GM21390 (cell line): ENCODE results near the gene QRFP.

Experiments used
- ATAC-seq: cut with Tn5 transposase; IDR thresholded peaks from one replicate; pipeline ENCODE4 v1.9.1; 2021; ENCODE audit not compliant: unreplicated experiment

QRFP gene

DNA sequence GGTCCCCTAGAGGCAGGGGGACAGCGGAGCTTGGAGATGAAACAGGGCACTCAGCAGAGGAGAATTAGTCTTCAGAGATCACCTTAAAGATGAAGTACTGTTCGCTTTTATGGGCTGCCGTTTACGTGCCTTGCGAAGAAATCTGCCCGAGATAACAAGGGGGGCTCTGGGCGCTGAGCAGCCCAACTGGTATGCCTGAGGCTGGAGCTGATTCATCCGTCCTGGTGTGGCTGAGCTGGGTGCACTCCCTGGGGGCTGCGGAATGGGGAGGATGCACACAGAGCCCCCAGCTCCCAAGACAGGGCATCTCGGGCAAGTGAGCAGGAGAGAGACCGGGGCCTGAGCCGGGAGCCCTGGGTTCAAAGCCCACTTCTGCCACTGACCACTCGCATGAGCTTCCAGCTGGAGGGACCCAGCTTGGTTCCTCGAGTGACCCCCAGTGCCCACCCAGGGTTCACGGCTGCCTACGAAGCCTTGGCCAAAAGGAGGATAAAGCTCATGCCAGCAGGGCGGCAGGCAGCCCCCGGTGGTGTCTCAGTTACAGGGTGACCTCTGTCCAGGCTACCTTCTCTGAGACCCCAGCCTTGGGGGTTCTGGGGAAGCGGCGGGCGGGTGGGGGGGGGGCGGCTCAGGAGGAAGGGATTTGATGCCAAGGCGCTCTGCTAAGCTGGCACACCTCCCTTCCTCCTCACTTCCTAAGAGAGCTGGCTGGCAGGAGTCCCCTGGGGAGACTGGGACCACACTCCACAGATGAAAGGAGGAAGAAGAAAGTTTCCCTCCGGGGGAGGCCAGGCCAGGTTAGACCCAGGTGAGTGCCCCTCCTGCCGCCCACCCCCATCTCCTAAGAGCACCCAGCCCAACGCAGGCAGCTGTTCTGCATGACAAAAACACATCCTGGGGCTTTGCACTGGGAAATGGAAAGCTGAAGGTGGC lies 36.8 kb upstream of the QRFP start:
- no peak for ATAC-seq

DNA sequence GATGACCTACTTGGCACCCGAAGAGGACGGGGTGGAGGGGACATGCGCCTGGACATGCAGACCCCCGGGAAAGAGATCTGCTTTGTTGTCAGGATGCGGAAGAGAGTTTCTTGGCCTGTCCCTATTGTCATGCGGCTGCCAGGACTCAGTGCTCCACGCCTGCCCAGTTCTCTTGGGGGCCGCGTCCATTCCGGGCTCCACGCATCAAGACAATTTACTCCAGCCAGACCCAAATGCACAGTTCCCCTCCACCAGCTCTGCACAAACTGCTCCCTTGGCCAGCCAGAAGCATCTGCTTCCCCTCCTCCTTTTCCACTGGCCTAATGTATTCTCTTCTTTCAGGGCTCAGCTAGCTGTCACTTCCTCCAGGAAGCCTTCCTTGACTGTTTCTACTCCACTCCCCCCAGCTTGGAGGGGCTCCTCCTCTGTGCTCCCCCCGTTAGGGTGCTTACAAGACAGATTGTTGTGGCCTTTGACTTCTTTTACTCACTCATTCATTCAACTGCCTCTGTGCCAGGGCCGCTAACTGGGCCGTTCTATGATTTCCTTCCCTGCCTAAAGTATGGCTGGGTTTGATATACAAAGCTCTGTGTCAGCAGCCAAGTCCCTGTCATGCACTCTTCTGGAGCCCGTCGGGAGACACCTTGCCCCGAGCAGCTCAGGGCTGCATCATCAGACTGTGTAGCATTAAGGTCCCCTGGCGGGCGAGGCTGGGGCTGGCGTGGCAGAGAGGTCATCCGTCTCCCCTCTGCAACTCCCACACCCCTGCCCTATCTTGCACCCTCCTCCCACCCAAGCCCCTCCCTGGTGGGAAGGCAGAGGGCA lies 35.9 kb upstream of the QRFP start:
- no peak for ATAC-seq

DNA sequence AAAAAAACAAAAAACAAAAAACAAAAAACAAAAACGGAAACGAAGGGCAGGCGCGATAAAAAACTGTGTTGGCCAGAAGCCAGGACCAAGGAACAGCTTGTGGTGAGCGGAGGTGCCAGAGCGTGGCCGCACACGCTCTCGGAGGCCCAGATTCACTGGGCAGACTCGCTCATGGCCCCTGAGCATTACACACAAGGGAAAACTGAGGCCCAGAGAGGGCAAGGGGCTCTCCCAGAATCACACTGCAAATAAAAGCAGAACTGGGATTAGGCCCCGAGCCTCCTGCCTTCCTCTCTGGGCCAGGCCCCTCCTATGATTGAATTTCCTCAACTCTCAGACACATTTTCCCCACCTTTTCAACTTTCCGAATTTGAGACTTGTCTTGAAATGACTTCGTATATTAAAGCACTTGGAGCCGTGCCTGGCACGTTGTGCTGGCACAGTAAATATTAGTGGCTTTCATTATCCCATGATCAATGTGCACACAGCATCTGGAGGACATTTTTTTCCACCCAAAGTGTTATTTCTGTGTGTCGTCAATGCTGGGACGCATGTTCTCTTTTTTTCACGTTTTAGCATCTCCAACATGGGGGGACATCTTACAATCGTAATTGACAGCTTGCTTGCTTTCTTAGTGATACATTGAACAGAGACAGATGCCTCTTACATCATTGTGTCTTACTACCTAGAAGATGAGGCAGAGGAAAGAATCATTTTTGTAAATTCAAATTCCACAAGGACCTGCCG lies 35.1 kb upstream of the QRFP start:
- ATAC-seq: peak; percentile 53

DNA sequence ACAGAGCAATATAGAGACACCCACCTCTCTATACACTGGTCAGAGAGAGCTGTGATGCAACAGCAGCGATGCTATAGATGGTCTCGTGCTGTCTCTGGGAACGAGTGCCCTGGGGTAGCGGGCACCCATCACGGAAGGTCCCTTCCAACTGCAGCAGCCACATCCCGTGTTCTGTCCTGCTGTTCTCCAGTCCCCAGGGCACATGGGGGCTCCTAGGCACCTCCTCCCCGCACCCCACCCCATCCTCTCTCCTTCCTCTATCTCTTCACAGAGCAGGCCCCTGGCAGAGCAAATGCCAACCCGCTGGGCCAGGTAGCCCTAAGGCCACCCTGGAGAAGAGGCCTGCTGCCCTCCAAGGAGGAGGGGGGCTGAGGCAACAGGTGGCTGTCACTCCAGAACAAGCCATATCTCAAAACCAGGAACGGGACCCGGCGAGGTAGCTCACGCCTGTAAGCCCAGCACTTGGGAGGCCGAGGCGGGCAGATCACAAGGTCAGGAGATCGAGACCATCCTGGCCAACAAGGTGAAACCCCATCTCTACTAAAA lies 34.3 kb upstream of the QRFP start:
- ATAC-seq: no peak

DNA sequence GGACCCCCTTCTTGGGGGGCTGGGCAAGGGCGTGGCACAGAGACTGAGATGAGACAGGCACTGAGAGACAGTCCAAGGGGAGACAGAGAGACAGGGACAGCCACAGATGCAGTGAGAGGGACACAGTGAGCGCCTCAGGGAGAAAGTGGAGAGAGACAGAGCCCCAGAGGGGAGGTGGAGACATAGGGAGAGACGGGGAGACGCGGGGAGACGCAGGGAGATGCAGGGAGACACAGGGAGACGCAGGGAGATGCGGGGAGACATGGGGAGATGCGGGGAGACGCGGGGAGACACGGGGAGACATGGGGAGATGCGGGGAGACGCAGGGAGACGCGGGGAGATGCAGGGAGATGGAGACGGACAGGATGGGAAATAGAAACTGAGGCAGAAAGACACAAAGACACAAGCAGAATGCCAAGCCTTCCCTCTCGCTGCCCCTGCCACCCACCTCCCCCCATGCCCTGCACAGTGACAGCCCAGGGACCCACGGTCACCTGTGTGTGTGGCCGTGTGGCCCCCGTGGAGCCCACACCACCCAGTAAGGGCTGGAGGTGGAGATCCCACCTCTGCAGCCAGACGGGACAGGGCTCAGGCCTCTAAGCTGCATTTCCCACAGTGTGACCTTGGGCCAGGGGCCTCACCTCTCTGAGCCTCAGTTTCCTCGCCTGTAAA lies 33.7 kb upstream of the QRFP start:
- no peak for ATAC-seq

DNA sequence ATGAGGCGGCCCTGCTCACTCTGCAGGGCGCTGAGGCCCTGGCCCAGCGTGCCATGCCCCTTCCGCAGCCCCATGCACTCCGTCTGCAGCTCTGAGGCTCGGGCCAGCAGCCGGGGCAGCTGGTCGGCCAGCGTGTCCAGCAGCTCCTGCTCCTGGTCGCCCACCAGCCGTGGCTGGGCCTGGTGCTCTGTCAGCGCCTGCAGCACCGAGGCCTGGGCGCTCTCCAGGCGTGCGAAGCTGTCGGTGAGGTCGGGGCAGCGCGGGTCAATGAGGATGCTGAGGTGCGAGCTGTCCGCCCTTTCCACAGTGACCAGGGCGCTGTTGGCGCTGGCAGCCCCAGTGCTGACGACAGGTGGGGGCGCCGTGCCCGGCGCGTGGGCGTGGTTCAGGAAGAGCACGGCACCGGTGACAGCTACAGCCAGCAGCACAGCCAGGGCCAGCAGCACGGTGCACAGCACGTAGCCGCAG lies 33.0 kb upstream of the QRFP start:
- no peak for ATAC-seq

DNA sequence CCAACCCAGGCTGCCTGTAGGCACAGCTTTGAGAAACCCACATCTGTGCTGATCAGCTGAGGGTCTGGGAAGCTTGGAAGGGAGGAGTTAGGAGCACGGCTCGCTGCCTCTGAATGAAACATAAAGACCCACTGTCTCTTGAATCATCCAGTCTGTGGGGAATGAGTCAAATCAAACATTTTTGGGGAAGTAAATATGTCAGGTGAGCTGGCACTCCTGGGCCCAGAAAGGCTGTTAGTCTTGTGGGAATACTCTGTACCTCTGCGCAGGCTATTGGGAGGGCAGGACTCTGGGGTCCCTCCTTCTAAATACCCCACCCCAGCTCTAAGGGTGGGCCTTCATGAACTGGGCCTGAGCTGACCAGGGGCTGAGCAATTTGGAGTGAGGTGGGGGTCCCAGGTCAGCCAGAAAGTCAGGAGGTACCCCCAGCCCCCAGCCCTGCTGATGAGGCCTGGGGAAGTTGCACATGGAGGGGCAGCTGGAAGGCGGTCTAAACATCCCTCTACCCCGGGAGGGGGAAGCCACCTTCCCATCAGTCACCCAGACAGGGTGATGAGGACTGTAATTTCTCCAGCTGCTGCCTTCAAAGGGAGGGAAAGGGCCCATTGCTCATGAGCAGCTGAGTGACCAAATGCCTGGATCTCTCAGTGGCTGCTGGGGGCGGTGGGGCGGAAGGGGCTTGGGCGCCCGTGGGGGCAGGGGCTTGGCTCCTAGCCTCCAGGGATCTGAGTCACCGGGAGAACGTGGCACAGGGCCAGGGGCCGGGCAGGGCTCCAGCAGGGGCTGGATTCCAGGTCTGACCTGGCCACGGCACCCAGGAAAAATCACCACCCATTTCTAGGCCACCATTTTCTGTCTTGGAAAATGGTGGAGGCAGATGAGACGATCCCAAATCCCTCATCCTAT lies 31.6 kb upstream of the QRFP start:
- peak; percentile 47 for ATAC-seq

DNA sequence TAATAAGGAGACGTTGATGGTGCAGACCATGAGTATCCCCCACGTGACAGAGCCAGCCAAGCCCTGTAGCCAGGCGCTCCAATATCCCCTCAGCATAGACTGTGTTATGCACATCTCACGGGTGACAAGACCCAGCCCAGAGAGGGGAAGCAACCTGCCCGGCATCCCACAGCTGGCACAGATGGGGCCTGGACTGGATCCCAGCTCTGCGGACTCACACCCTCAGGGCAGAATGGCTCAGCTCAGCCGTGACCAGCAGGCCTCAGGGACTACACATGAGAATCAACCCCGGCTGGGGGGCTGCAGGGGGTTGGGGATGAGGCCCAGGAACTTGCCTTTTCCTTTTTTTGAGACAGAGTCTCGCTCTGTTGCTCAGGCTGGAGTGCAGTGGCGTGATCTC lies 30.7 kb upstream of the QRFP start:
- ATAC-seq: no peak

DNA sequence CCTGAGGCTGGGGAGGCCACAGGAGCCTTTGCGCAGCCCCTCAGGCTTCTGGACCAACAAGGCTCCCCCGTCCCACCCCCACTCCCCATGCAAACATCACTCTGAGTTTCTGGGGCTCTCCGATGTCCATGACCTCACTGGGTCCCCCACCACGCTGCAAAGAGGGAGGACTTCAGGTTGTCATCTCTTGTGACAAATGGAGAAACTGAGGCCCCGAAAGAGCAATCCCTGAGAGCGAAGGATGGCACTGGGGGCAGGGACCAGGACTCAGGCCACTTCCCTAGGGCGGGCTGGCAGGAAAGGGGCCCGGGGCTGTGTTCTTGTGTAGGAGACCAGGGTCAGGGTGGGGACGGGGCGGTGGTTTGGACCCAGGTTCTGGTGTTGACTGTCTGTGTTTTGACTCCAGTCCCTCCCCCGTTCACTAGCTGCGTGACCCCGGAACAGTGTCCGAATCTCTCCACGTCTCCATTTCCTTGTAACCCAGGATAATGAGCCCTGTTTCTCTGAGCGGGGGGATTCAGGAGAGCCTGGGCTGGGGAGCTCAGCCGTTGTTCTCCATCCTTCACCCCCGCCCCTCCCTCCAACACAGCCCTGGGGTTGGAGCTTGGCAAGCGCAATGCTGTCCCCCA lies 28.6 kb upstream of the QRFP start:
- ATAC-seq: no peak

DNA sequence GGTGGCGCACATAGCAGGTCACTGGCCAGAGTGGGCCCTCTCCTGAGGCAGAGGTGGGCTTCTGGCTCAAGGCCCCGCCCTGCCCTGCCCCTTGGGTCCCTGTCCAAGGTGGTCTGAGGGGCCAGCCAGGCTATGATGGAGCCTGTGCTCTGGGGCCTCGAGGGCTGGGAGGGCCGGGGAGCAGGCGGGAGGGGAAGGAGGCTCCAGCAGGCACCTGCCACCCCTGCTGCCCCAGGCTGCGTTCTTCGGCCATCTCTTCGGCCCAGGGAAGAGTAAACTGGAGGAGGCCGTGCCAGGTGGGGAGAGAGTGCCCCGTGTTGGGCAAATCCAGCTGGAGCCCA lies 27.8 kb upstream of the QRFP start:
- no peak for ATAC-seq

DNA sequence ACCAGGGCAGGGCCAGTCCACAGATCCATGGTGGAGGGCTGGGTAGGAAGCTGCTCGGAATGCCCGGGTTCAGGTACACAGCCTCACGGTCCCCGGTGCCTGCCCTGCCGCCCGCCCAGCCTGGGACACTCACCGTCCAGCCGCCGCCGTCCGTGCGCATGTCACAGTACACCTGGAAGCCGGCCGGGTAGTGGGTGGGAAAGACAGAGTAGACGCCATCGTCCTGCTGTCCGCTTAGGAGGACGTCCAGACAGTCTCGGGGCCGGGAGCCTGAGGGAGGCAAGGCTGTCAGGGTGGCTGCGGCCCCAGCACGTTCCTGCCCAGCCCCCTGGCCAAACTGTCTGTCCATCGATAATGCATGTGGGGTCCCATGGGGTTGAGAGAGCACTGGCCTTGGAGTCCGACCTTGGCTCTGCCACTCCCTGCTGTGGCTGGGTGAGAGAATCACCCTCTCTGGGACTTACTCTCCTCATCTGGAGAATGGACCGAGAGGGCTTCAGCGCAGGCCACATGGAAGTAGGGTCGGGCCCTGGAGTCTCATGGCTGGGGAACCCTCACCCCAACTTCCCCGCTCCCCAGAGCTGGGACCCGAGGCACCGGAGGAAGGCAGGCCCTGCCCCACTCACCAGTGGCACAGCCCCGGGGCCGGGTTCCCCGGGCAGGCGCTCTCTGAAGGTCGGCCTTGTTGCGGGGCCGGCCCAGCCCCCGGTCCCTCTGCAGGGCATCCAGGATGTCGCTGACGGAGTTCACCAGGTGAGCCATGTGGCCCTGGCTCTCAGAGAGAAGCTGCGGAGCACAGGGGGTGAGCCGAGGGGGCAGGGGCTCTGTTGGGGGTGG lies 27.2 kb upstream of the QRFP start:
- no peak for ATAC-seq

DNA sequence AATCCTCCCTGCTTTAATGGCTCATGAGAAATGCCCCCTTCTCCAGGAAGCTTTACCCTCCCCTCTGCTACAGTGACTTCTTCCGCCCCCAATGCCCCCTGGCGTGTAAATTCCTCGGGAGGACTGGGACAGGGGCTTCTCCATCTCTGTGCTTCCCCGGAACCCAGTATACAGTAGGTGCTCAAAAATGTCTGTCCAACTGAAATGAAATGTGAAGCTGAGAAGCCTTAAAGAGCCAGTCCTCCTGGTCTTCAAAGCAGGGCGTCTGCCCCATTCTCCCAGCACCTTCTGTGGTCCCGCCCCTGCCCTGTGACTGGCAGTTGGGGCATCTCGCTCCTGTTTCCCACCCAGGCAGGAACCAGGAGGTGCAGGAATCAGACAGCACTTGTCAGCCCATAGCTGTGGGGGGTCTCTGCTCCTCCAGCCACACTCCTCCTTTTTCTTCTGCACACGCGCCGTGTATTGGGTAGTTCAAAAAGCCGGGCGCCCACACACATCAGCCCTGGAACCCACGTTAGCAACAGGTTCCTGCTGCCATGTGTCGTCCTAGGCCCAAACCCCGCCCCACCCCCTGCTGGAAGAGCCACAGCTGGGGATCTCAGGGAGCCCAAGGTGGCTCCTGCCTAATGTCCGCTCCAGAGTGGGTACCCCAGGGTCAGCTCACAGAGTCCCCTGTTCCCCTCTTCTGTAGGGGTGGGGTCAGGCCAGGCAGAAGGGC lies 26.4 kb upstream of the QRFP start:
- ATAC-seq: no peak

DNA sequence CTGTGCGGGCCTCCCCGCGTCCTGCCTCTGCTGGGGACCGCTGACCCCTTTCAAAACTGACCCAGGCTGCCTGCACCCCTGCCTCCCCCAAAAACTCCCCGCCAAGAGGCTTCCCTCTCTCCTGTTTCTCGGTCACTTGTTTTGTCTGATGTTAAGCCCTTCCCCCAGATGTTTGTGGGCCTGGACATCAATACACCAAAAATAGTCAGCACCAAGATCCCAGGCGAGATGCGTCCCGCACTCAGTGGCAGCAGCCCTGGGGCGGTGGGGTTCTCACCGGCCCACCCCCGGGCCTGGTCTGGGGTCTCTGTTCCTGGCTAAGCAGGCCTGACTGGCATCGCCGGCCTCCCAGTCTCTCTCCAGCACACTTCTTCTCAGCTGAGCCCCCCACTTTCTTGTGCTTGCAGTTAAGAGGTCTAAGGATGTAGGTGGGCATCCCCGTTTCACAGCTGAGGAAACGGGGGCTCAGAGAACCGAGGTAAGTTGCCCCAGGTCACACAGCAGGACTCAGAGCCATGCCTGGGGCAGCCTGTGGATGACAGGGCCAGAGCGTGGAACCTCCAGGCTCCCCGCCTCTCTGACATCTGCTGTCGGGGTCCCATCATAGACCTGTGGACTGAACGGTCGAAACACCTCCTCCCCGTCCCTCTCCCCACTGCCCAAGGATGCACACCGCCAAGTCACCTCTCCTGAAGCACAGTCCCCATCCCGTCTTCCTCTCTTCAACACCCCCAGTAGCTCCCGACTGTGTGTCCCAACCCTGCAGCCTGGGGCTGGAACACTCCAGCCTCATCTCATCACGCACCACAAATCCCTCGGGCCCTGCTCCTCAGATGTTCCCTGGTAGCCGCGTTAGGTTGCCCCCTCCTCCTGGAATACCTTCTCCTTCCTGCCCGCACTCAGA lies 25.6 kb upstream of the QRFP start:
- ATAC-seq: no peak

DNA sequence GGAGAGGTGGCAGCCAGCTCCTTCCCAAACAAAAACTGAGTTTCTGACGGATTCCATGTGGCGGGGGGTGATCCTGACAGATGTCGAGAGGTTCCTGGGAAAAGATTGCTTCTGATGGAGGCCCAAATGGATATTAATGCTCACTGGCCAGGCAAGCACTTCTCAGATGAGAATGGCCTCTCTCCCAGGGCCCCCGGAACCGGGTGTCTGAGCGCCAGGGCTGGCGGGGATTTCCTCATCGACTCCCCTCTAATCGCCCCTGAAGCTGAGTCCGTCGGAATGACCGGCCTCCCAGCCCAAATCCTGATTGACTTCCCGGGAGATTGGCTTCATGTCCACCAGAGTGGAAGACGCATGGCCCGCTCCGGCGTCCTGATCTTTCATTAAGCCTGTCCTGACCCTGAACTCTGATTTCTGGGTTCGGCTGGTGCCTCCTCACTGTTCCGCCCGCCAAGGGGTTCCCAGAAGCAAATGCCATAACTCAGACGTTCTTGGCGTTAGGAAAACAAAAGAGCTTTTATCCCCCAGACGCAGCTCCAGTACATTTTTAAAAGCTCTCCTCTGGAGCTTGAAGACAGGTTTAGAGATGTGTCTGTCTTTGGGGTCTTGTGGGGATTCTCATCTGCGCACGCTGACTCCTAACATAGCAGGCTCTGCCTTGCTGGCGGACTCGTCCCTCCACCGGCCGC lies 24.8 kb upstream of the QRFP start:
- no peak for ATAC-seq

DNA sequence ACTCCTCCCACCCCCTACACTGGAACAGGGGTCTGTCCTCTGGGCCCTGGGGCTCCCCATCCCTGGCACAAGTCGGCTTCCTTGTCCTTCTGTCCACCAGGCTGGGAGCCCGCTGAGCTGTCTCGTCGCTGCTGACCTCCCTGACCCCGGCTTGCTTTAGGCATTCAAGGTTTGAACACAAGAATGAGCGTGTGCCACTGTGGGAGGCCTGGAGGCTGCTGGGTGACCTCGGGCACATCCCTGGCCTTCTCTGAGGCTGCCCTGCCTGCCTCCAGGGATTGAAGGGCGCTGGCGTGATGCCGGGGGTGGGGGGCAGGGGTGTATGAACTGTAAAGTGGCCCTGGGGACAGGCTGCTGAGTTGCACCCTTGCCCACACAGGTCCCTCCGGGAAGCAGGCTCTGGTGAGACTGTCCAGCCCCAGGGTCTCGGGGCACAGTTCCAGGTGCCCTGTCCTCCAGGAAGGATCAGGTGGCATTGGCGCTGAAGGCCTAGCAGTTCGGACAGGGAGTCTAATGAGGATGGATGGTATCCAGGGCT lies 24.2 kb upstream of the QRFP start:
- no peak for ATAC-seq

DNA sequence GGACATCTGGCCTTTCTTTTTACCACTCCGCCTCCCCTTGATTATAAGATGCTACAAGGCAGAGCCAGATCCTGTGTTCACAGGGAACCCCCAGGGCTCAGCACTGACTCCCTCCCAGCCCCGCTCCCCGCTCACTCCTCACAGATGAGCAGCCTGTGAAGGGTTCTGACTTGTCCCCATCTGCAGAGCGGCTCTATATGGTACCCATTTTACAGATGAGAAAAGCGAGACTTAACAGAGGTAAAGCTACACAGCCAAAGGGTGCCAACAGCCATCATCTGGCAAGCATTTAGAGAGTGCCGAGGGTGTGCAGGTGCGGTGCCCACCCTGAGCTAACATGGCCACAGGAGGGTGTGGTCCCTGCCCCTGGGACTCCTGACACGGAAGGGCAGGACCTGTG lies 23.6 kb upstream of the QRFP start:
- no peak for ATAC-seq
